ENCODE data around the gene HSD17B14. TPM values are rescaled to one million over a fixed set of nuclear protein-coding genes. Genes with fewer than 3 reads are reported as not detected.
A peak's percentile ranks its signal among the peaks of the same experiment; 100 is the strongest.

The HSD17B14 gene
- total and polyA plus RNA-seq, 2 of the 8 experiments (the other 6 are each of a cell fraction or from before 2014, with no cell fraction given), result 8.4 to 25.5 TPM

- H3K4ac ChIP-seq (replicated peaks; ENCODE audit: insufficient read length, low read depth, low read length), result no peak overlapping the region
- no peaks in the 10 kb centered on the region for H3K9me3 ChIP-seq (ENCODE audit: insufficient read depth in 2 of 2, low read depth in 1 of 2, low read length in 1 of 2)
- no peak for DNase-seq (ENCODE audit: low read depth in 1 of 2, low spot score in 2 of 2)
- H3K4me2 ChIP-seq (ENCODE audit: insufficient read depth in 1 of 2, low read depth in 2 of 2, low read length in 2 of 2), result no peak overlapping the region
- no peak overlapping the region for H3K4me3 ChIP-seq (ENCODE audit: extremely low read depth in 1 of 4, insufficient read depth in 2 of 4, low read depth in 3 of 4, low read length in 4 of 4)
- CTCF ChIA-PET (ENCODE audit: partially characterized antibody), result interaction anchor here (1.4 kb wide), 1 partner anchor 19 kb away, joined by 4 read pairs; no protein-coding TSS in a partner anchor
- no peak overlapping the region for H3K56ac ChIP-seq (replicated peaks; ENCODE audit: insufficient read length, low read depth, low read length)
- peaks cover 9% of the 10 kb centered on the region for H3K23me2 ChIP-seq (ENCODE audit: low read depth, low read length)
- no peak overlapping the region for H4K5ac ChIP-seq (ENCODE audit: insufficient read length, low read depth, low read length)
- H2BK12ac ChIP-seq (ENCODE audit: low read depth, low read length), result peak overlapping the region; percentile 50; the same call in 1 of the 2 replicates
- 96% methylated on average over 9 of the region's 9 CpGs; no CpG with 5 or more reads in 1 of the 2 experiments for WGBS, 2 experiments (ENCODE audit: extremely low coverage in 1 of 2, insufficient coverage in 1 of 2, insufficient read length in 1 of 2, insufficient replicate concordance in 2 of 2, low coverage in 1 of 2, low lambda C conversion rate in 2 of 2, missing lambda C conversion rate in 1 of 2)
- H4K91ac ChIP-seq (replicated peaks; ENCODE audit: insufficient read length, low read length), result no peak overlapping the region
- H2AK5ac ChIP-seq (ENCODE audit: low read depth, low read length), result no peak overlapping the region
- H3K27me3 ChIP-seq (replicated peaks in 1 of 4; ENCODE audit: control insufficient read depth in 3 of 4, extremely low read depth in 1 of 4, insufficient read depth in 3 of 4, low read length in 3 of 4), result no peaks in the 10 kb centered on the region
- H3K27ac ChIP-seq (ENCODE audit: low read depth, low read length), result no peak overlapping the region
- POLR2A ChIA-PET (ENCODE audit: partially characterized antibody), result interaction anchor here (1.6 to 3.1 kb wide), 5 partner anchors 10 to 95 kb away, joined by 4 to 17 read pairs (median 6); partner anchors contain the start of genes FTL and NUCB1
- no peak overlapping the region for H3K14ac ChIP-seq (ENCODE audit: insufficient read length)
- peaks cover 6% of the 10 kb centered on the region for H3K79me1 ChIP-seq (ENCODE audit: low read depth, low read length)
- H2BK15ac ChIP-seq (ENCODE audit: low read length), result no peak overlapping the region
- peaks cover 7 to 8% of the 10 kb centered on the region in 2 experiments for H4K20me1 ChIP-seq (replicated peaks in 1 of 2; ENCODE audit: control insufficient read depth in 1 of 2, insufficient read depth in 2 of 2, low read length in 2 of 2)
- no peak overlapping the region for H2BK5ac ChIP-seq (ENCODE audit: low read depth, low read length)
- no peak overlapping the region for H3K23ac ChIP-seq (ENCODE audit: insufficient read length)
- no peak overlapping the region for H2BK20ac ChIP-seq (ENCODE audit: low read length)
- no peak for FAIRE-seq
- H3K18ac ChIP-seq (ENCODE audit: extremely low read depth, low read length), result no peak overlapping the region; the same call in 1 of the 2 replicates
- no peak overlapping the region for H3K9ac ChIP-seq (replicated peaks in 1 of 4; ENCODE audit: extremely low read depth in 1 of 4, low read depth in 3 of 4, low read length in 3 of 4)
- peaks cover 8 to 17% (median 11%) of the 10 kb centered on the region in 4 experiments; a peak in 6 of 8 replicates for H3K36me3 ChIP-seq (ENCODE audit: control insufficient read depth in 2 of 4, insufficient read depth in 4 of 4, low read length in 3 of 4)
- H2BK120ac ChIP-seq (replicated peaks; ENCODE audit: low read depth, low read length), result no peak overlapping the region
- H2AFZ ChIP-seq (ENCODE audit: low read length), result no peak overlapping the region
- H3K79me2 ChIP-seq (ENCODE audit: control insufficient read depth in 1 of 2, insufficient read depth in 2 of 2, low read length in 2 of 2), result peaks cover 7 to 25% of the 10 kb centered on the region in 2 experiments; a peak in 3 of 4 replicates
- H4K8ac ChIP-seq (ENCODE audit: extremely low read depth, insufficient read depth, low read length), result no peak overlapping the region
- peaks cover 5 to 25% (median 15%) of the 10 kb centered on the region in 4 experiments for H3K4me1 ChIP-seq (replicated peaks in 1 of 4; ENCODE audit: control insufficient read depth in 3 of 4, insufficient read depth in 4 of 4, low read length in 3 of 4)
- no peak for TF ChIP-seq EGR1 (IDR thresholded peaks at IDR 0.05; ENCODE audit: borderline replicate concordance, low read depth, low read length)
- no peak for TF ChIP-seq JUND (IDR thresholded peaks at IDR 0.05; ENCODE audit: low read length)
- TF ChIP-seq RFX5 (IDR thresholded peaks at IDR 0.05; ENCODE audit: borderline replicate concordance, low read depth, low read length), result no peak
- no peak for TF ChIP-seq CHD2 (IDR thresholded peaks at IDR 0.05; ENCODE audit: low read length)
- no peak for TF ChIP-seq POU5F1 (IDR thresholded peaks at IDR 0.05; ENCODE audit: low read depth, low read length)
- TF ChIP-seq JUN (IDR thresholded peaks at IDR 0.05; ENCODE audit: low read depth, low read length), result no peak
These were observed 33.8 kb upstream of the HSD17B14 start for GRCh38 chr19:48870048-48870447.

Measured in H1 (cell line).